Breast epithelium (tissue), 4 donors: ENCODE measurements around the gene PRKCI. TPM values are rescaled to one million over a fixed set of nuclear protein-coding genes. Genes with fewer than 3 reads are reported as not detected.
"Not testable (repeated sequence)": the region's sequence is repeated elsewhere in the genome, so short reads cannot be mapped to it uniquely, and the experiment has no call there.

Source experiments
- DNase-seq, 2 donors: peaks; one replicate each; pipeline ENCODE4 v3.0.0-alpha.2; 2019; ENCODE audit warnings: low spot score in 2 of 2
- H3K27ac ChIP-seq, 2 donors: fragments of 200-600 bp; sonication (generic) in 1 of 2; one replicate each; pipeline ENCODE4 v1.5.1; 2016 to 2019; ENCODE audit warnings: mild to moderate bottlenecking in 1 of 2
- H3K27me3 ChIP-seq, 2 donors: fragments of 200-600 bp; sonication (generic) in 1 of 2; one replicate each; pipeline versions ENCODE4 v1.5.1 to v1.6.0; 2017 to 2019; ENCODE audit warnings: control low read depth in 1 of 2, mild to moderate bottlenecking in 1 of 2
- H3K36me3 ChIP-seq: fragments of 200-600 bp; one replicate; pipeline ENCODE4 v1.5.1; 2019
- H3K4me1 ChIP-seq, 2 donors: fragments of 200-600 bp; sonication (generic); one replicate each; pipeline ENCODE4 v1.5.1; 2016 to 2019; ENCODE audit warnings: control low read depth in 1 of 2
- H3K4me3 ChIP-seq, 3 donors: fragments of 200-600 bp; sonication (generic); 1 replicate in 2 of 3; 2 replicates in 1 of 3; pipeline ENCODE4 v1.5.1; 2016 to 2019; ENCODE audit warnings: mild to moderate bottlenecking in 3 of 3, moderate library complexity in 2 of 3
- H3K9me3 ChIP-seq, 2 donors: fragments of 200-600 bp; sonication (generic) in 1 of 2; one replicate each; pipeline ENCODE4 v1.5.1; 2016 to 2019; ENCODE audit warnings: control low read depth in 1 of 2
- POLR2A ChIP-seq: fragments of 450-650 bp; IDR thresholded peaks from one replicate; pipeline ENCODE4 v1.6.1; 2016; ENCODE audit warnings: antibody characterized with exemption, mild to moderate bottlenecking, moderate library complexity
- POLR2AphosphoS5 ChIP-seq, 3 donors: sonication (generic); formaldehyde crosslinking; IDR thresholded peaks; one replicate each; pipeline ENCODE4 v1.6.1; 2017; ENCODE audit warnings: antibody characterized with exemption in 3 of 3
- intact Hi-C: fragments of 100-400 bp; cut with DNase I; formaldehyde crosslinking; loops from one replicate; pipeline ENCODE4 v1.15.1; 2023; ENCODE audit warnings: low total_unique reads
- total RNA-seq, 3 donors: library from RNA; depleted of rRNA; stranded (reverse); fragments of >200 nt; gene quantifications; one replicate each; pipeline ENCODE4 v1.1.0, GENCODE V29; 2016
- TF ChIP-seq, protein P1 (sequence below), 3 donors: fragments of 450-650 bp; IDR thresholded peaks; one replicate each; pipeline ENCODE4 v1.5.1; 2016 to 2017; ENCODE audit warnings: antibody characterized with exemption in 3 of 3, mild to moderate bottlenecking in 3 of 3, moderate library complexity in 3 of 3

The PRKCI gene
- total RNA-seq, 3 donors from 2014 or later: 19.4 to 68.3 (median 61.9) TPM

DNA sequence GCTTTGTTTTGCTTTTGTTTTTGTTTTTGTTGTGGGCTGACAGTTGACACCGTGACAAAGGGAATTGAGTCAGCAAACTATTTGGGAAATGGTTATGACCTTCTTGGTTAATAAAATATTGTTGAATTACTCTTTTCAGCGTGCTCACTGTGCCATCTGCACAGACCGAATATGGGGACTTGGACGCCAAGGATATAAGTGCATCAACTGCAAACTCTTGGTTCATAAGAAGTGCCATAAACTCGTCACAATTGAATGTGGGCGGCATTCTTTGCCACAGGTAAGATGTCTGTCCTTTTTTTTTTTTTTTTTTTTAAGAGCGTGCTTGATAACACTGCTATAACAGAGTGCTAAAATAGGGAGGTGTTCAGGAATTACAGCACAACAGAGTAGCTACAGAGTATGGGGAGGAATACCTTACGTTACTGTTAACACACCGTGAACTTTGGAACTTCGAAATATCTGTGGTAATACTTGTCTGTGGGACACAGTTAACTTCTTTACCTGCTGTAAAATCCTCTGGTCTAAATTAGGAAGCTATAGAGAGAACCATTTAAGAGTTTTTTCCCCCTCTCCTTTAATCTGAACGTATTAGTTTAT lies 48.2 kb downstream of the PRKCI start:
- Histone ChIP-seq H3K27me3 (no peaks in the 10 kb centered on the region), H3K9me3 (no peaks in the 10 kb centered on the region), H3K36me3 (peaks cover 8% of the 10 kb centered on the region), H3K27ac (no peak overlapping the region), H3K4me1 (no peaks in the 10 kb centered on the region), H3K4me3 (no peak overlapping the region)
- TF ChIP-seq POLR2AphosphoS5 (IDR thresholded peaks at IDR 0.05) (no peak), POLR2A (no peak)
- TF ChIP-seq, protein P1, sequence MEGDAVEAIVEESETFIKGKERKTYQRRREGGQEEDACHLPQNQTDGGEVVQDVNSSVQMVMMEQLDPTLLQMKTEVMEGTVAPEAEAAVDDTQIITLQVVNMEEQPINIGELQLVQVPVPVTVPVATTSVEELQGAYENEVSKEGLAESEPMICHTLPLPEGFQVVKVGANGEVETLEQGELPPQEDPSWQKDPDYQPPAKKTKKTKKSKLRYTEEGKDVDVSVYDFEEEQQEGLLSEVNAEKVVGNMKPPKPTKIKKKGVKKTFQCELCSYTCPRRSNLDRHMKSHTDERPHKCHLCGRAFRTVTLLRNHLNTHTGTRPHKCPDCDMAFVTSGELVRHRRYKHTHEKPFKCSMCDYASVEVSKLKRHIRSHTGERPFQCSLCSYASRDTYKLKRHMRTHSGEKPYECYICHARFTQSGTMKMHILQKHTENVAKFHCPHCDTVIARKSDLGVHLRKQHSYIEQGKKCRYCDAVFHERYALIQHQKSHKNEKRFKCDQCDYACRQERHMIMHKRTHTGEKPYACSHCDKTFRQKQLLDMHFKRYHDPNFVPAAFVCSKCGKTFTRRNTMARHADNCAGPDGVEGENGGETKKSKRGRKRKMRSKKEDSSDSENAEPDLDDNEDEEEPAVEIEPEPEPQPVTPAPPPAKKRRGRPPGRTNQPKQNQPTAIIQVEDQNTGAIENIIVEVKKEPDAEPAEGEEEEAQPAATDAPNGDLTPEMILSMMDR (IDR thresholded peaks at IDR 0.05): no peak
- no peak for DNase-seq
- intact Hi-C loops: no loop called here

DNA sequence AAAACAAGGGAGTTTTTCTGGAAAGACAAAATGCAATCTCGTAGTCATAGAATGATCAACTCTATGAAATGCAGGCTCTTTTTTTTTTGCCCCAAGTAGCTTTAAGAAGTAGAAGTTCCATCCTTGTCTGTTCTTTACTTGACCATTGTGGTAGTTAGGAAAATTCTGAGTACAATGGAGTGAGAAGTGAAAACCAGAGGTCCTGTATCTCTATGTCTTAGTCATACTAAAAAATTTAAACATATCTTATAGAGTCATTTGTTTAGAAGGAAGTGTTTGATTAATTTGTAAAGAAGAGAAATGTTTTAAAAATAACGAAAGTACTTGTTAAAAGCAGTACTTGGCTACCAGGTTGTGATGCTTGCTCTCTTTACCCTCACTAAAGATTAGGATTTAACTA lies 52.4 kb downstream of the PRKCI start:
- Histone ChIP-seq H3K27ac (no peak overlapping the region), H3K27me3 (no peaks in the 10 kb centered on the region), H3K4me1 (no peaks in the 10 kb centered on the region), H3K36me3 (peaks cover 8% of the 10 kb centered on the region), H3K4me3 (no peak overlapping the region), H3K9me3 (no peaks in the 10 kb centered on the region)
- intact Hi-C loops: no loop called here
- no peak for DNase-seq
- TF ChIP-seq POLR2AphosphoS5 (IDR thresholded peaks at IDR 0.05) (no peak), POLR2A (no peak)
- TF ChIP-seq, protein P1 (IDR thresholded peaks at IDR 0.05): no peak

GRCh38 chr3:170275832-170276231 lies 53.6 kb downstream of the PRKCI start:
- DNase-seq: no peak
- Histone ChIP-seq H3K27ac (no peak overlapping the region), H3K4me1 (no peaks in the 10 kb centered on the region), H3K36me3 (peaks cover 7% of the 10 kb centered on the region), H3K27me3 (no peaks in the 10 kb centered on the region), H3K9me3 (no peaks in the 10 kb centered on the region), H3K4me3 (no peak overlapping the region)
- TF ChIP-seq POLR2A (no peak), POLR2AphosphoS5 (IDR thresholded peaks at IDR 0.05) (no peak)
- TF ChIP-seq, protein P1 (IDR thresholded peaks at IDR 0.05): no peak
- intact Hi-C loops: no loop called here

GRCh38 chr3:170277311-170277710 lies 55.1 kb downstream of the PRKCI start:
- H3K9me3 ChIP-seq, H3K4me3 ChIP-seq, H3K36me3 ChIP-seq, H3K27ac ChIP-seq, DNase-seq, intact Hi-C loops, H3K27me3 ChIP-seq, H3K4me1 ChIP-seq: not testable (repeated sequence)

DNA sequence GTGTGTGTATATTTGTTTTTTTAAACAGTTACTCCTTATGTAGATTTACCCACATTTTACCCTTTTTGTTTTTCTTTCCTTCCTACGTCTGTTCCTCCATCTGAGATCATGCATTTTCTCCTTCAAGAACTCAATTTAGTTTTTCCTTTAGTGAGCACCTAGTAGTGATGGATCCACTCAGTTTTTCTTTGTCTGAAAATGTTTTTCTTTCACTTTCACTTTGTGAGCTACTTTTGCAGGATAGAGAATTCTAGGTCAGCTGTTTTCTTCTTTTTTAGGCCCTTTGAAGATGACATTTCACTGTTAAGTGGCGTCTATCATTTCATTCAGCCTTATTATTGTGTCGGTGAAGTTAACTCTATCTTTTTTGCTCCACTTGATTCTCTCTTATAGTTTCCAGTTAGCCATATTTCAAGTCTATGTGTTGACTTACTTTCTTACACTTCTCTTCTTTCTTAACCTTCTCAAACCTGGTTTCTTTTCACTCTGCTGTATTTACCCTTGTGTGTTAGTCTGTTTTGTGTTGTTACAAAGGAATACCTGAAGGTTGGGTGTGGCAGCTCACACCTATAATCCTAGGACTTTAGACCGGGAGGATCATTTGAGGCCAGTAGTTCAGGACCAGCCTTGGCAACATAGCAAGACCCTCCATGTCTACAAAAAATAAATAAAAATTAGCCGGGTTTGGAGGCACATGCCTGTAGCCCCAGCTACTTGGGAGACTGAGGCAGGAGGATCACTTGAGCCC lies 55.8 kb downstream of the PRKCI start:
- TF ChIP-seq POLR2A: no peak
- DNase-seq: no peak
- Histone ChIP-seq H3K36me3 (no peaks in the 10 kb centered on the region), H3K4me1 (no peaks in the 10 kb centered on the region), H3K27ac (no peak overlapping the region), H3K4me3 (no peak overlapping the region), H3K27me3 (no peaks in the 10 kb centered on the region), H3K9me3 (no peaks in the 10 kb centered on the region)
- intact Hi-C loops: no loop called here

DNA sequence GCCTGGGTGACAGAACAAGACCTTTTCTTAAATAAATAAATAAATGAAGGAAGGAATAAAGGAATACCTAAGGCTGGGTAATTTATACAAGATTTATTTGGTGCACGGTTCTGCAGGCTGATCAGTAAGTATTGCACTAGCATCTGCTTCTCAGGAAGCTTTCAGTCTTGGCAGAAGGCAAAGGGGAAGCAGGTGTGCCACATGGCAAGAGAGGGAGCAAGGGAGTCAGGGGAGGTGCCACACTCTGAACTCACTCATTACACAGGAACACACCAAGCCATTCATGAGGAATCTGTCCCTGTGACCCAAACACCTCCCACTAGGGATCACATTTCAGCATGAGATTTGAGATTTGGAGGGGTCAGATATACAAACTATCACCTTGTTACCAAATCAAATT lies 56.4 kb downstream of the PRKCI start:
- TF ChIP-seq, protein P1 (IDR thresholded peaks at IDR 0.05): no peak
- no peak for TF ChIP-seq POLR2AphosphoS5 (IDR thresholded peaks at IDR 0.05)
- H3K36me3 ChIP-seq: no peaks in the 10 kb centered on the region
- DNase-seq: no peak
- no peaks in the 10 kb centered on the region for H3K4me1 ChIP-seq
- H3K4me3 ChIP-seq: no peak overlapping the region
- no peaks in the 10 kb centered on the region for H3K27me3 ChIP-seq
- intact Hi-C loops: no loop called here
- H3K9me3 ChIP-seq: no peaks in the 10 kb centered on the region
- H3K27ac ChIP-seq: no peak overlapping the region
